HAP-1 (cell line): ENCODE results near the gene GTF3C2.
"Not testable (repeated sequence)": the region's sequence is repeated elsewhere in the genome, so short reads cannot be mapped to it uniquely, and the experiment has no call there.

Source experiments
- DNase-seq, 2 experiments: peaks; one replicate each; pipeline ENCODE4 v3.0.0-alpha.2; 2016 to 2020; ENCODE audit warnings: low spot score in 2 of 2
- H3K27me3 ChIP-seq: fragments of 250-450 bp; sonication (Bioruptor Pico); 2 replicates; pipeline ENCODE4 v1.5.1; 2020; ENCODE audit warnings: low read depth, mild to moderate bottlenecking, moderate library complexity
- H3K36me3 ChIP-seq: fragments of 250-450 bp; sonication (Bioruptor Pico); replicated peaks from 2 replicates; pipeline ENCODE4 v1.5.1; 2020; ENCODE audit warnings: mild to moderate bottlenecking
- H3K4me1 ChIP-seq: fragments of 250-450 bp; sonication (Bioruptor Pico); 2 replicates; pipeline ENCODE4 v1.5.1; 2020; ENCODE audit warnings: mild to moderate bottlenecking
- H3K4me3 ChIP-seq: fragments of 250-450 bp; sonication (Bioruptor Pico); 2 replicates; pipeline ENCODE4 v1.5.1; 2020; ENCODE audit warnings: mild to moderate bottlenecking, moderate library complexity
- H3K9me3 ChIP-seq: fragments of 250-450 bp; sonication (Bioruptor Pico); 2 replicates; pipeline ENCODE4 v1.5.1; 2020; ENCODE audit warnings: mild to moderate bottlenecking, moderate library complexity
- in situ Hi-C: fragments of 300-500 bp; cut with MboI; formaldehyde crosslinking; loops from 3 replicates; pipeline ENCODE4 v1.14.3; 2020; ENCODE audit warnings: low sequenced_read_pairs, inconsistent platforms, mixed read lengths

The GTF3C2 gene

GRCh38 chr2:27322766-27323595, 33.6 kb downstream of the GTF3C2 start, which contains the start of gene MPV17:
Gene MPV17, minus strand, starts transcription at chr2:27323097. Its CDS starts 580 bp downstream, at chr2:27322517.
- in situ Hi-C loops: no loop called here
- H3K4me3 ChIP-seq: peak within 1 kb of the TSS; percentile 70
- DNase-seq: peak; percentile 88 to 96
- no peaks in the 10 kb centered on the region for H3K27me3 ChIP-seq
- H3K9me3 ChIP-seq: no peaks in the 10 kb centered on the region
- peaks cover 18% of the 10 kb centered on the region for H3K4me1 ChIP-seq
- peaks cover 33% of the 10 kb centered on the region for H3K36me3 ChIP-seq

- DNase-seq: no peak
- in situ Hi-C loops: no loop called here
Measured at GRCh38 chr2:27322301-27322765, 34.2 kb downstream of the GTF3C2 start.

GRCh38 chr2:27320958-27321543, 35.5 kb downstream of the GTF3C2 start:
- no peaks in the 10 kb centered on the region for H3K9me3 ChIP-seq
- H3K4me1 ChIP-seq: peaks cover 18% of the 10 kb centered on the region
- DNase-seq: peak in 1 of 2 experiments; percentile 50
- in situ Hi-C loops: no loop called here
- no peak overlapping the region; the same call in 1 of the 2 replicates for H3K4me3 ChIP-seq
- peaks cover 15% of the 10 kb centered on the region for H3K36me3 ChIP-seq
- no peaks in the 10 kb centered on the region for H3K27me3 ChIP-seq

More at GRCh38 chr2:27322301-27322765, 34.2 kb downstream of the GTF3C2 start:
- Histone ChIP-seq H3K27me3 (no peaks in the 10 kb centered on the region), H3K36me3 (peaks cover 28% of the 10 kb centered on the region), H3K4me3 (peak overlapping the region; percentile 70), H3K9me3 (no peaks in the 10 kb centered on the region), H3K4me1 (peaks cover 18% of the 10 kb centered on the region)

GRCh38 chr2:27319839-27320238, 36.7 kb downstream of the GTF3C2 start:
- H3K27me3 ChIP-seq, DNase-seq, H3K9me3 ChIP-seq, H3K4me3 ChIP-seq, in situ Hi-C loops, H3K36me3 ChIP-seq: not testable (repeated sequence)
- peaks cover 18% of the 10 kb centered on the region for H3K4me1 ChIP-seq

- DNase-seq: no peak
- Histone ChIP-seq H3K9me3 (no peaks in the 10 kb centered on the region), H3K27me3 (no peaks in the 10 kb centered on the region), H3K4me3 (no peak overlapping the region), H3K36me3 (peaks cover 9% of the 10 kb centered on the region; the same call in 1 of the 2 replicates), H3K4me1 (peaks cover 7% of the 10 kb centered on the region)
- in situ Hi-C loops: no loop called here
Measured at GRCh38 chr2:27316655-27317412, 39.7 kb downstream of the GTF3C2 start.

GRCh38 chr2:27315122-27315521, 41.4 kb downstream of the GTF3C2 start:
- no peak for DNase-seq
- in situ Hi-C loops: no loop called here
- no peaks in the 10 kb centered on the region for H3K27me3 ChIP-seq
- no peaks in the 10 kb centered on the region for H3K4me1 ChIP-seq
- no peaks in the 10 kb centered on the region; the same call in 1 of the 2 replicates for H3K36me3 ChIP-seq
- no peaks in the 10 kb centered on the region for H3K9me3 ChIP-seq
- H3K4me3 ChIP-seq: no peak overlapping the region

GRCh38 chr2:27314709-27315108, 41.9 kb downstream of the GTF3C2 start:
- in situ Hi-C loops: no loop called here
- Histone ChIP-seq H3K27me3 (no peaks in the 10 kb centered on the region), H3K36me3 (no peaks in the 10 kb centered on the region; the same call in 1 of the 2 replicates), H3K4me1 (no peaks in the 10 kb centered on the region), H3K9me3 (no peaks in the 10 kb centered on the region), H3K4me3 (no peak overlapping the region)
- DNase-seq: no peak

GRCh38 chr2:27313882-27314645, 42.5 kb downstream of the GTF3C2 start:
- Histone ChIP-seq H3K4me1 (no peaks in the 10 kb centered on the region), H3K27me3 (no peaks in the 10 kb centered on the region), H3K36me3 (no peaks in the 10 kb centered on the region; the same call in 1 of the 2 replicates), H3K9me3 (no peaks in the 10 kb centered on the region), H3K4me3 (no peak overlapping the region)
- DNase-seq: no peak
- in situ Hi-C loops: no loop called here

- H3K36me3 ChIP-seq: peaks cover 4% of the 10 kb centered on the region; the same call in 1 of the 2 replicates
Measured at GRCh38 chr2:27312152-27312551, 44.4 kb downstream of the GTF3C2 start.

GRCh38 chr2:27309651-27310050, 46.9 kb downstream of the GTF3C2 start:
- DNase-seq: no peak
- no peaks in the 10 kb centered on the region for H3K27me3 ChIP-seq
- H3K9me3 ChIP-seq: no peaks in the 10 kb centered on the region
- H3K4me1 ChIP-seq: no peaks in the 10 kb centered on the region
- H3K36me3 ChIP-seq: peaks cover 4% of the 10 kb centered on the region
- in situ Hi-C loops: no loop called here
- H3K4me3 ChIP-seq: no peak overlapping the region

More at GRCh38 chr2:27312152-27312551, 44.4 kb downstream of the GTF3C2 start:
- Histone ChIP-seq H3K27me3 (no peaks in the 10 kb centered on the region), H3K9me3 (no peaks in the 10 kb centered on the region), H3K4me1 (no peaks in the 10 kb centered on the region), H3K4me3 (no peak overlapping the region)
- DNase-seq: no peak
- in situ Hi-C loops: no loop called here

- Histone ChIP-seq H3K4me1 (no peaks in the 10 kb centered on the region), H3K27me3 (no peaks in the 10 kb centered on the region), H3K36me3 (peaks cover 4% of the 10 kb centered on the region), H3K9me3 (no peaks in the 10 kb centered on the region), H3K4me3 (no peak within 1 kb of the TSS)
- peak in 1 of 2 experiments; percentile 28 for DNase-seq
- in situ Hi-C loops: no loop called here
Measured at GRCh38 chr2:27308359-27308881, 48.1 kb downstream of the GTF3C2 start, which contains the start of gene UCN. Gene UCN, minus strand, starts transcription at chr2:27308445. Its CDS starts 550 bp downstream, at chr2:27307895.

- H3K27me3 ChIP-seq: no peaks in the 10 kb centered on the region
- peaks cover 4% of the 10 kb centered on the region for H3K36me3 ChIP-seq
- in situ Hi-C loops: no loop called here
- no peaks in the 10 kb centered on the region for H3K9me3 ChIP-seq
- peaks cover 3% of the 10 kb centered on the region for H3K4me1 ChIP-seq
- no peak overlapping the region for H3K4me3 ChIP-seq
- DNase-seq: no peak
Measured at GRCh38 chr2:27307545-27308358, 48.8 kb downstream of the GTF3C2 start.
